B cell (primary cell): Measurements from ENCODE around the gene FAM210B. TPM values are rescaled to one million over a fixed set of nuclear protein-coding genes. Genes with fewer than 3 reads are reported as not detected.
"Not testable (repeated sequence)": the region's sequence is repeated elsewhere in the genome, so short reads cannot be mapped to it uniquely, and the experiment has no call there.

Experiments
- ATAC-seq: fragments of 200-7000 bp; cut with Tn5 transposase; one replicate; pipeline ENCODE4 v1.10.0; 2021; ENCODE audit warnings: low read depth, mild to moderate bottlenecking, moderate number of reproducible peaks, moderate library complexity
- CTCF ChIA-PET: fragments of 350-600 bp; sonication (Branson Sonifier 250); formaldehyde crosslinking; loops from one replicate; lab custom pipeline; 2021; ENCODE audit warnings: antibody characterized with exemption, inconsistent platforms; lab: Charles Lee
- POLR2A ChIA-PET: fragments of 350-600 bp; sonication (Branson Sonifier 250); formaldehyde crosslinking; loops from one replicate; lab custom pipeline; 2021; ENCODE audit warnings: antibody characterized with exemption; lab: Charles Lee
- DNase-seq: peaks from one replicate; pipeline ENCODE4 v3.0.0; 2013
- H2AFZ ChIP-seq: 2 replicates; pipeline ENCODE4 v1.6.1; 2012; ENCODE audit warnings: mild to moderate bottlenecking, low read depth, low read length; ENCODE audit not compliant: insufficient read depth, poor library complexity, severe bottlenecking
- H3K27ac ChIP-seq, 2 donors: 1 replicate in 1 of 2; 2 replicates in 1 of 2; pipeline ENCODE4 v1.5.1; 2012 to 2013; ENCODE audit warnings: low read length in 2 of 2, mild to moderate bottlenecking in 2 of 2, moderate library complexity in 1 of 2
- H3K27me3 ChIP-seq, 4 experiments: fragments of 200-600 bp in 1 of 4; sonication (generic) in 1 of 4; replicated peaks in 1 of 4; 1 replicate in 2 of 4; 2 replicates in 2 of 4; pipeline versions ENCODE4 v1.6.1 to v1.7.0; 2013 to 2016; ENCODE audit warnings: low read length in 3 of 4, mild to moderate bottlenecking in 2 of 4, mixed read lengths in 1 of 4, moderate library complexity in 1 of 4; ENCODE audit not compliant: insufficient read depth in 4 of 4, control insufficient read depth in 3 of 4; ENCODE audit errors: control extremely low read depth in 1 of 4
- H3K36me3 ChIP-seq, 2 experiments: replicated peaks in 1 of 2; 1 replicate in 1 of 2; 2 replicates in 1 of 2; pipeline versions ENCODE4 v1.6.1 to v1.7.1; 2013; ENCODE audit warnings: low read length in 1 of 2; ENCODE audit not compliant: insufficient read depth in 2 of 2, control insufficient read depth in 1 of 2; ENCODE audit errors: control extremely low read depth in 1 of 2, extremely low read depth in 1 of 2
- H3K4me1 ChIP-seq, 2 donors: fragments of 200-600 bp in 1 of 2; sonication (generic) in 1 of 2; 1 replicate in 1 of 2; 2 replicates in 1 of 2; pipeline versions ENCODE4 v1.5.1 to v1.6.1; 2013 to 2017; ENCODE audit warnings: low read length in 2 of 2; ENCODE audit not compliant: control insufficient read depth in 2 of 2, insufficient read depth in 2 of 2
- H3K4me2 ChIP-seq: replicated peaks from 2 replicates; pipeline ENCODE3; 2012; ENCODE audit warnings: mild to moderate bottlenecking, low read depth, low read length; ENCODE audit not compliant: poor library complexity, severe bottlenecking
- H3K4me3 ChIP-seq, 5 experiments: fragments of 200-600 bp in 1 of 5; sonication (generic) in 1 of 5; 1 replicate in 3 of 5; 2 replicates in 2 of 5; pipeline versions ENCODE4 v1.5.1 to v1.7.0; 2011 to 2016; ENCODE audit warnings: low read length in 4 of 5, mild to moderate bottlenecking in 4 of 5, low read depth in 2 of 5, control low read depth in 1 of 5, moderate library complexity in 1 of 5; ENCODE audit not compliant: insufficient read depth in 1 of 5; ENCODE audit errors: control extremely low read depth in 1 of 5, extremely low read depth in 1 of 5
- H3K79me2 ChIP-seq: fragments of 200-600 bp; sonication (generic); one replicate; pipeline ENCODE4 v1.6.0; 2016; ENCODE audit warnings: low read length; ENCODE audit not compliant: control insufficient read depth, insufficient read depth
- H3K9ac ChIP-seq: fragments of 200-600 bp; sonication (generic); 2 replicates; pipeline ENCODE4 v1.6.1; 2017; ENCODE audit warnings: mild to moderate bottlenecking, low read length, moderate library complexity
- H3K9me3 ChIP-seq, 3 donors: one replicate each; pipeline versions ENCODE4 v1.6.1 to v1.7.1; 2013; ENCODE audit warnings: low read length in 2 of 3; ENCODE audit not compliant: control insufficient read depth in 2 of 3, insufficient read depth in 1 of 3; ENCODE audit errors: control extremely low read depth in 1 of 3
- H4K20me1 ChIP-seq: 2 replicates; pipeline ENCODE4 v1.6.0; 2012; ENCODE audit warnings: mild to moderate bottlenecking, low read length; ENCODE audit not compliant: insufficient read depth, control insufficient read depth, poor library complexity, severe bottlenecking
- H3K27ac Mint-ChIP-seq: one replicate; pipeline ENCODE4 v1.8.0; 2021; ENCODE audit warnings: mixed read lengths
- H3K27me3 Mint-ChIP-seq: one replicate; pipeline ENCODE4 v1.8.0; 2021; ENCODE audit warnings: mixed read lengths
- H3K4me1 Mint-ChIP-seq: one replicate; pipeline ENCODE4 v1.8.0; 2021; ENCODE audit warnings: mixed read lengths
- H3K4me3 Mint-ChIP-seq: one replicate; pipeline ENCODE4 v1.8.0; 2021; ENCODE audit warnings: mixed read lengths
- H3K9me3 Mint-ChIP-seq: one replicate; pipeline ENCODE4 v1.8.0; 2022; ENCODE audit warnings: mixed read lengths; ENCODE audit not compliant: insufficient read depth
- EZH2 ChIP-seq: IDR thresholded peaks from 2 replicates; pipeline ENCODE4 v1.6.1; 2012; ENCODE audit warnings: borderline replicate concordance, low read depth, mild to moderate bottlenecking, moderate library complexity, low read length; ENCODE audit not compliant: insufficient read depth, poor library complexity, severe bottlenecking
- WGBS: methylation state at CpG from one replicate; pipeline ENCODE4 v1.1.5; 2013; ENCODE audit warnings: missing lambda C conversion rate; ENCODE audit not compliant: insufficient coverage; 5-methylcytosine and 5-hydroxymethylcytosine counted together
- intact Hi-C: fragments of 100-400 bp; cut with micrococcal nuclease; formaldehyde crosslinking; loops from one replicate; pipeline ENCODE4 v1.10.0; 2022
- polyA plus RNA-seq: library from polyadenylated mRNA; depleted of rRNA; stranded (reverse); fragments of >200 nt; gene quantifications from 2 replicates; pipeline ENCODE4 v1.2.3, GENCODE V29; 2012
- total RNA-seq, 2 donors: library from RNA; stranded (reverse); fragments of 120-200 nt in 1 of 2; gene quantifications; 1 replicate in 1 of 2; 2 replicates in 1 of 2; pipeline versions ENCODE4 v1.2.3 to v1.2.4, GENCODE V29; 2013 to 2022

FAM210B gene
- total and polyA plus RNA-seq, 2 donors (not counting 1 experiment from before 2014, with no cell fraction given): 4.0 to 13.6 TPM

DNA sequence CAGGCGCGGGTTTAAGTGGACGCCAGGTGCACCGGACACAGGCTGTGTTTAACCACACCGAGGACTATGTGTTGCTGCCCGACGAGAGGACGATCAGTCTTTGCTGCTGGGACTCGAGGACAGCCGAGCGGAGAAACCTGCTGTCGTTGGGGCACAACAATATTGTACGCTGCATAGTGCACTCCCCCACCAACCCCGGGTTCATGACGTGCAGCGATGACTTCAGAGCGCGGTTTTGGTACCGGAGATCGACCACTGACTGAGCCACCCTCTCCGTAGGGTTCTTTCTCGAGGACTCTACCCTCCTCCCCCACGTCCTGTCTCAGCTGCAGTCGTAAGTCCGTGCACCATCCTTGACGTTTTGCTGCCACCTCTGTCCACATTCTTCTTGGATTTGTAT lies 44.7 kb downstream of the FAM210B start:
- H3K9me3 ChIP-seq: no peaks in the 10 kb centered on the region
- peaks cover 17 to 63% of the 10 kb centered on the region in 2 experiments for H3K36me3 ChIP-seq
- H2AFZ ChIP-seq: no peak overlapping the region
- no peaks in the 10 kb centered on the region for H3K27me3 ChIP-seq
- intact Hi-C loops: no loop called here
- no peak overlapping the region for H3K27ac ChIP-seq
- H3K9ac ChIP-seq: no peak overlapping the region
- Mint-ChIP-seq H3K4me1 (peaks cover 6% of the 10 kb centered on the region), H3K4me3 (no peak overlapping the region), H3K9me3 (no peaks in the 10 kb centered on the region), H3K27me3 (no peaks in the 10 kb centered on the region), H3K27ac (no peak overlapping the region)
- ChIA-PET CTCF (interaction anchor here (1.5 kb wide), 1 partner anchor 8 kb away, joined by 4 read pairs; no protein-coding TSS in a partner anchor), POLR2A (no interaction called here)
- peaks cover 14% of the 10 kb centered on the region for H4K20me1 ChIP-seq
- no peak for ATAC-seq
- DNase-seq: no peak
- no peak overlapping the region for H3K4me2 ChIP-seq
- no peak overlapping the region for H3K4me3 ChIP-seq
- TF ChIP-seq EZH2: no peak
- H3K79me2 ChIP-seq: peaks cover 20% of the 10 kb centered on the region
- 97% methylated on average over 19 of the region's 26 CpGs for WGBS
- H3K4me1 ChIP-seq: no peaks in the 10 kb centered on the region

DNA sequence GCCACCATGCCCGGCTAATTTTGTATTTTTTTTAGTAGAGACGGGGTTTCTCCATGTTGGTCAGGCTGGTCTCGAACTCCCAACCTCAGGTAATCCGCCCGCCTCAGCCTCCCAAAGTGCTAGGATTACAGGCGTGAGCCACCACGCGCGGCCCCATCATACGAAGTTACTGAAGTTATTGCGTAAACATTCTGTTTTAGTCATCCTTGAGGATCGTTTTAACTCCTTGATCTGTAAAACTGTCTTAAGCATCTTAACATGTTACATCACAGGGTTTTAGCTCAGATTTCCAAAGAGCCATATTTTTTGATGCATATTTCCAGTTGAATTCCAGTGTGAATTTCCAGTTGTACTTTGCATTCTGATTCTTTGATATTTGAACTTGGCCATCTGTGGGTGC lies 46.6 kb downstream of the FAM210B start:
- H4K20me1 ChIP-seq, H3K27ac ChIP-seq, H3K27ac Mint-ChIP-seq, H3K27me3 Mint-ChIP-seq, H3K4me2 ChIP-seq, H3K4me3 ChIP-seq, H3K9me3 Mint-ChIP-seq, H3K4me1 Mint-ChIP-seq, ATAC-seq, POLR2A ChIA-PET, DNase-seq, CTCF ChIA-PET, H3K9ac ChIP-seq, intact Hi-C loops, H2AFZ ChIP-seq, H3K9me3 ChIP-seq, H3K4me1 ChIP-seq, H3K4me3 Mint-ChIP-seq, H3K27me3 ChIP-seq: not testable (repeated sequence)
- 99% methylated on average over 10 of the region's 12 CpGs for WGBS
- H3K79me2 ChIP-seq: peaks cover 15% of the 10 kb centered on the region
- peaks cover 17 to 51% of the 10 kb centered on the region in 2 experiments for H3K36me3 ChIP-seq
